ENCODE data around the gene PDF. TPM values are rescaled to one million over a fixed set of nuclear protein-coding genes. Genes with fewer than 3 reads are reported as not detected.

The PDF gene
- total RNA-seq, 3 donors from 2014 or later, result 13.9 to 20.2 (median 19.7) TPM

- H3K27ac ChIP-seq, result no peak overlapping the region
- no peak overlapping the region for H3K4me3 ChIP-seq
- DNase-seq (ENCODE audit: low spot score in 2 of 2), result no peak
- H3K27me3 ChIP-seq, result no peaks in the 10 kb centered on the region
- intact Hi-C loops (cut with DNase I; ENCODE audit: low total_unique reads), result no loop called here
- H3K4me1 ChIP-seq, result no peaks in the 10 kb centered on the region
- no peaks in the 10 kb centered on the region for H3K9me3 ChIP-seq
- TF ChIP-seq CTCF (IDR thresholded peaks at IDR 0.05) (no peak), POLR2A (IDR thresholded peaks at IDR 0.05) (no peak), POLR2AphosphoS5 (IDR thresholded peaks at IDR 0.05) (no peak)
- H3K36me3 ChIP-seq, result no peaks in the 10 kb centered on the region
These were observed 19.1 kb upstream of the PDF start for GRCh38 chr16:69349536-69349935.

GRCh38 chr16:69348222-69348621 lies 17.8 kb upstream of the PDF start:
- no peak overlapping the region for H3K27ac ChIP-seq
- TF ChIP-seq POLR2A (IDR thresholded peaks at IDR 0.05) (no peak), POLR2AphosphoS5 (IDR thresholded peaks at IDR 0.05) (no peak), CTCF (IDR thresholded peaks at IDR 0.05) (no peak)

GRCh38 chr16:69346683-69347082 lies 16.3 kb upstream of the PDF start:
- TF ChIP-seq POLR2A (IDR thresholded peaks at IDR 0.05) (no peak), POLR2AphosphoS5 (IDR thresholded peaks at IDR 0.05) (no peak), CTCF (IDR thresholded peaks at IDR 0.05) (no peak)
- no peak for DNase-seq (ENCODE audit: low spot score in 2 of 2)

More at GRCh38 chr16:69348222-69348621, 17.8 kb upstream of the PDF start:
- DNase-seq (ENCODE audit: low spot score in 2 of 2), result no peak
- H3K36me3 ChIP-seq, result no peaks in the 10 kb centered on the region
- no peak overlapping the region for H3K4me3 ChIP-seq
- no peaks in the 10 kb centered on the region for H3K9me3 ChIP-seq
- H3K4me1 ChIP-seq, result no peaks in the 10 kb centered on the region
- H3K27me3 ChIP-seq, result no peaks in the 10 kb centered on the region
- intact Hi-C loops (cut with DNase I; ENCODE audit: low total_unique reads), result no loop called here

GRCh38 chr16:69345923-69346322 lies 15.5 kb upstream of the PDF start:
- no peak overlapping the region for H3K4me3 ChIP-seq

More at GRCh38 chr16:69346683-69347082, 16.3 kb upstream of the PDF start:
- no peak overlapping the region for H3K27ac ChIP-seq
- no peaks in the 10 kb centered on the region for H3K9me3 ChIP-seq
- H3K4me1 ChIP-seq, result no peaks in the 10 kb centered on the region
- no peaks in the 10 kb centered on the region for H3K36me3 ChIP-seq
- no peak overlapping the region for H3K4me3 ChIP-seq
- H3K27me3 ChIP-seq, result no peaks in the 10 kb centered on the region
- intact Hi-C loops (cut with DNase I; ENCODE audit: low total_unique reads), result no loop called here

GRCh38 chr16:69344171-69344570 lies 13.8 kb upstream of the PDF start:
- H3K27ac ChIP-seq, result no peak overlapping the region
- DNase-seq (ENCODE audit: low spot score in 2 of 2), result no peak
- no peak for TF ChIP-seq POLR2A (IDR thresholded peaks at IDR 0.05)
- TF ChIP-seq CTCF (IDR thresholded peaks at IDR 0.05), result no peak
- no peak for TF ChIP-seq POLR2AphosphoS5 (IDR thresholded peaks at IDR 0.05)
- no peak overlapping the region for H3K4me3 ChIP-seq
- H3K9me3 ChIP-seq, result no peaks in the 10 kb centered on the region
- peaks cover 0 to 8% of the 10 kb centered on the region in 2 donors for H3K4me1 ChIP-seq
- H3K27me3 ChIP-seq, result no peaks in the 10 kb centered on the region
- no peaks in the 10 kb centered on the region for H3K36me3 ChIP-seq
- intact Hi-C loops (cut with DNase I; ENCODE audit: low total_unique reads), result no loop called here

More at GRCh38 chr16:69345923-69346322, 15.5 kb upstream of the PDF start:
- intact Hi-C loops (cut with DNase I; ENCODE audit: low total_unique reads), result no loop called here
- no peaks in the 10 kb centered on the region for H3K27me3 ChIP-seq
- no peak overlapping the region for H3K27ac ChIP-seq
- no peak for DNase-seq (ENCODE audit: low spot score in 2 of 2)
- no peak for TF ChIP-seq POLR2AphosphoS5 (IDR thresholded peaks at IDR 0.05)
- TF ChIP-seq POLR2A (IDR thresholded peaks at IDR 0.05), result no peak
- no peaks in the 10 kb centered on the region for H3K36me3 ChIP-seq
- peaks cover 0 to under 1% of the 10 kb centered on the region in 2 donors for H3K4me1 ChIP-seq
- H3K9me3 ChIP-seq, result no peaks in the 10 kb centered on the region

Measured in breast epithelium (tissue), 4 donors.